Hindlimb muscle (tissue), 1 donor: ENCODE data around the gene PRDM11. TPM values are rescaled to one million over a fixed set of nuclear protein-coding genes. Genes with fewer than 3 reads are reported as not detected.

Experiments used
- DNase-seq: peaks from one replicate; pipeline ENCODE4 v3.0.0-alpha.2; 2013
- polyA plus RNA-seq: library from polyadenylated mRNA; unstranded; fragments of 120-200 nt; gene quantifications from one replicate; pipeline ENCODE4 v1.2.1, GENCODE V29; 2013; ENCODE audit not compliant: insufficient read length

PRDM11 gene
- polyA plus RNA-seq, 1 donor, result 29.4 TPM

GRCh38 chr11:45158210-45158731 is 11.8 kb downstream of the PRDM11 start:
- peak; percentile 54 for DNase-seq

DNA sequence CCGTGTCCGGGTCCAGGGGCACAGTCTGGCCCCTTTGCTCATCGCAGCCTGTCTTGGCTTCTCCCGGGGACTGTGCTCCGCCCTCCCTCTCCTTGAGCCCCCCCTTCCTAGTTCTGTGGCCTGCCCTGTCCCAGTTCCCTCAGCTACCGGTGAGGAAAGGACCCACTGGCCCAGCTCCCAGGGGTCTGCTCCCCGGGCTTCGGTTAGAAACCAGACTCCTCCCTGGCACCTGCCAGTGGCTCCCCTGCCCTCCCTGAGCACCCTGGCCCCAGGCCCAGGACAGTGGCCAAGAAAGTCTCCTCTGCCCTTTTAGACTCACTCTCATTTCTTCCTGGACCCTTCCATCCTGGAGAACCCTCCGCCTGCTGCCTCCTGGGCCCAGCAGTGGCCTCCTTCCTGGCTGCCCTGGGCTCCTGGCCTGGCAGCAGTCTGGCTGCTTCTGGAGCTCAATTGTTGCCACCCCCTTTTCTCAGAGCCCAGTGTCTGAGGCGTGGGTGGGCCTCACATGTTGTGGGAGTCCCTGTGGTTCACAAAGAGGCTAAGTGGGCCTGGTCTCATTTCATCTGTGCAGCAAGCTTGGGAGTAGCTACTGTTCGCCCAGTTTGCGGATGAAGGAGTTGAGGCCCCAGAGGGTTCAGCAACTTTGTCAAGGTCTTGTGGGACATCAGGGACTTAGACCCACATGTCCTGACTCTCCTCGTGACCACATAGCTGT is 12.6 kb downstream of the PRDM11 start:
- DNase-seq, result no peak

- DNase-seq, result no peak
Observed at GRCh38 chr11:45159781-45160365, 13.4 kb downstream of the PRDM11 start.

DNA sequence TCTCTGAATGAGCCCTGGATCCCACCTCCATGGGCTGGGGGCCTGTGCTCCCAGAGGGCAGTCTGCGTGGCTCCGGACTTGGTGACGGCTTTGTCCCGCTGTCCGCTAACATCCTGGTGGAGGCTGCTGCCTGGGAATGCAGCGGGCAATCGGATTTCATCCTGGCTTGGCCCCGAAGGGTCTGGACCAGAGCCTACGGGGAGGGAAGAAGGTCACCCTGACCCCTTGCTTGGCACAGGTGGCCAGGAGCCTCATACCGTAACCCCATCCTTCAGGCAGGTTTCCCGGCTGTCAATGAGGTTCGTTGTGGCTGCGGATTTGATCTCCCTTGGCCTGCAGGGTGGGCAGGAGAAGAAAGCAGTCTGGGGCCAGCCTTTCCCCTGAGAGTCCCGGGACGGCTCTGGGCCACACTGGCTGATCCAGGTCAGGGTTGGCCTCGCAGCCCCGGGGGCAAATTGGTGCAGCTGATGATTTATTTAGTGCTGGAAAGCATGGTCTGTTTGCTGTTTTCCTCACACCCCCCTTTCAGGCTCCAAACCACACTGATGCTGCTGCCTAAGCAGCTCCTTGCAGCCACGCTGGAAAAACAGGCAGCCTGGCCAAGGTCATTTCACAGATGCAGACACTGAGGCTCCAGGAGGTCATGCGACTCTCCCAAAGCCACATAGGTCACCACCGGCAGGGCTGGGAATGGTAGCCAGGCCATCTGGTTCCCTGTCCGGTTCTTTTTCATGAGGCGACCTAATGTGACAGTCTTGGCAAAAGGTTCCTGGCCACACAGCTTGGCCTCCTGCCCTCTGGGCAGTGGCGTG is 15.0 kb downstream of the PRDM11 start:
- DNase-seq, result no peak

GRCh38 chr11:45162064-45162375 is 15.6 kb downstream of the PRDM11 start:
- no peak for DNase-seq

GRCh38 chr11:45162916-45163879 is 16.8 kb downstream of the PRDM11 start:
- DNase-seq, result no peak

DNA sequence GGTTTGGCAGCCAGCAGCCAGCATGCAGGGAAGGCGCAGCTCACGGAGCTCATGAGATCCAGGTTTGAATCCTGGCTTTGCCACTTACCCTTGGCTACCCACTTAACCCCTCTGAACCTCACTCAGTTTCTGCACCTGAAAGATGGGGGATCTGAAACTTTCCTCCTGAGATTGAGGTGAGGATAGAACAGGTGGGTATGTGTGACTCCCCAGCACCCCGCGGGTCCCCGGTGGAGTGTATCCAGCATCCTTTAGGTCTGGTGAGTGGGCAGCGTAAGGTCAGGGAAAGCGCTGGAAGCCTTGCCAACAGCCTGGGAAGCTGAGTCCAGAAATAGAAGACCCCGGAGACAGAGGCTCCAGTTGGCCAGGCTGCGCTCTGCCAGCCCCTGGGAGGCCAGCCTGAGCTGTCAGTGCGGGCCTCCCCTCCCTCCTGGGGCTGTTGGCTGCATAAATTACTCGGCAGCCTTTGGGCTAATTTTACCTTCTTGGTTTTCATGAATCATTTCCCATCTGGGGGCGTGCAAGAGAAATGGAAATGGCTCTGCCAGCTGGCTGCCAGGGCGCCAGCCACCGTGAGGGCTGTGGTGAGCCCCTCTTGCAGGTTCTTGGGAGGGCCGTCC is 17.6 kb downstream of the PRDM11 start:
- no peak for DNase-seq

DNA sequence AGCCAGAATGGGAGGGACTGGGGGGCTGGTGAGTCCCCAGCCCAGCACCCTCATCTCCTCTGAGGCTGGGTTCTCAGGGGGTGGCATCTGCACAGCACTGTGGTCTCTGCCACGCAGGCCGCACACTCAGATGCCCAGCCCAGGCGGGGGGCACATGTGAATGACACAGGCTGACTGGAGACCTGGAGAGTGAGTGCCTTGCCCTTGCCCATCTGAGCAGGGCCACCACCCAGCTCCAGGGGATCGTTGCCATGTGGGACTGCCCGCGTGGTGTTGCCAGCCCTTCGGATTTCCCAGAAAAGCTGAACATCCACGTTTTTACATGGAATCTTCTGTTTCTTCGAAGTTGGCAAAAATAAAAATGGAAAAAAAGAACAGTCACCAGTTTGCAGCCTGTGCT is 18.9 kb downstream of the PRDM11 start:
- DNase-seq, result no peak

GRCh38 chr11:45165806-45166603 is 19.6 kb downstream of the PRDM11 start:
- DNase-seq, result no peak

- DNase-seq, result no peak
Observed at GRCh38 chr11:45166604-45166897, 20.1 kb downstream of the PRDM11 start.

- no peak for DNase-seq
Observed at GRCh38 chr11:45167283-45167682, 20.8 kb downstream of the PRDM11 start.

DNA sequence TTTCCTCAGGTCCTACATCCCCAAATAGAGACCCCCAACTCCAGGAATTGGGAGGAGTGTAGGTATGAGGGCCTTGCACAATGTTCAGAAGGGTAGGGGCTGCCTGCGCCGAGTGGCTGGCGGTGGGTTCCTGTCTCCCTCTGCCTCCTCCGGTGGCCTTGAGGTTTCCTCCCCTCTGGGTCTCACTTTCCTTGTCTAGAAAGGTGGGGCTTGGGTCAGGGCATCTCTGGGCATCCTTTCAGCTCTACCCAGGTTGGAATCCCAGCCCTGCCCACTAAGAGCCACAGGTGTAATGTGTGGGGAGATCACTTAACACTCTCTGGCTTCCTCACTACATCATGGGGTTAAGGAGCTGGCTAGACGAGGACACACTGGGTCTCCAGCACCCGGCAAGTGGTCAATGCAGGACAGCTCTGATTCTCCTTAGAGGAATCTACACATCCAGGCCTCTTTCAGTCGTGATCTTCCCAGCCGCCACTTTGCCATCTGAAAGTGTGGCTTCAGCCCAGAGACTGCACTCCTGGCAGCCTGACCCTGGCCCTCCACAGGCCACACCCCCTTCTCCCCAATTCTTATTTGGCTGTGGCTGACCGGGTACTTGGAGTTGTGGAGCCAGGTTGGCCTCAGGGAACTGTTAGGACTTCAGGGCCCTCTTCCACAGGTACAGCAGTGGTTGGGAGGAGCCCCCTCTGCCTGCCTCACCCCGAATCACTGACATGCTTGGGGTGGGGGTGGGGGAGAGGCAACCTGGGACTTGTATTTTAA is 22.1 kb downstream of the PRDM11 start:
- DNase-seq, result no peak

- no peak for DNase-seq
Observed at GRCh38 chr11:45169310-45170072, 23.1 kb downstream of the PRDM11 start.

DNA sequence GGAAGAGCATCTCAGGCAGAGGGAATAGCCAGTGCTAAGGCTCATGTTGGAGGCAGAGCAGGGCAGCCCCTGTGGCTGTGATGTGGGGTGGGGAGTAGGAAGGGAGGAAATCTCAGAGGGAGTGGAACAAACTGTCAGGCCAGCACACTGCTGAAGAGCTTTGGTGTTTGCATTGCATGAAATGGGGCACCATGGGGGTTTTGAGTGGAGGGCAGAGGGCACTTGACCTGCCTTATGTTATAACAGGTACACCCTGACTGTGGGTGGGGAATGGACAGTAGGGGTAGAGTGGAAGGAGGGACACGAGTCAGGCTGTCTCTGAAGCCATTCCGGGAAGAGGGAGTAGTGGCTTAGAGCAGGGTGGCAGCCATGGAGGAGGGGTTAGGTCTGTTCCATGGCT is 24.0 kb downstream of the PRDM11 start:
- no peak for DNase-seq

DNA sequence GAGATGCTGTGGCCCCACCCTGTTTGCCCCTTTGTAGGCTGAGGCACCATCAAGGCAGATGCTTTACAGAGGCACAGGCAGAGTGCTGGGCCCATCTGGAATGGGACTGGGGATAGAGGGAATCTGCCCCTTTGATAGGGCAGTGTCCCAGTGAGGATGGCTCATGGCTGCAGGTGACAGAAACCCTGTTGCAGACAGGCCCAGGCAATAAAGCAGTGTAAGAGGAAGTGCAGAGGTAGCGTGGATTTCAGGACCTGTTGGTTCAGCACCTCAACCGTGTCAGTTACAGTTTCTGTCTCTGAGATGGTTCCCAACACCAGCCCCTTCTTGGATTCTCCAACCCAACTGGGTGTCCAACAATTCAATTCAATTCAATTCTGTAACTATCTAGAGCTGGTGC is 25.1 kb downstream of the PRDM11 start:
- DNase-seq, result no peak

GRCh38 chr11:45173064-45173463 is 26.6 kb downstream of the PRDM11 start:
- DNase-seq, result no peak

- no peak for DNase-seq
Observed at GRCh38 chr11:45174168-45174835, 27.9 kb downstream of the PRDM11 start.

DNA sequence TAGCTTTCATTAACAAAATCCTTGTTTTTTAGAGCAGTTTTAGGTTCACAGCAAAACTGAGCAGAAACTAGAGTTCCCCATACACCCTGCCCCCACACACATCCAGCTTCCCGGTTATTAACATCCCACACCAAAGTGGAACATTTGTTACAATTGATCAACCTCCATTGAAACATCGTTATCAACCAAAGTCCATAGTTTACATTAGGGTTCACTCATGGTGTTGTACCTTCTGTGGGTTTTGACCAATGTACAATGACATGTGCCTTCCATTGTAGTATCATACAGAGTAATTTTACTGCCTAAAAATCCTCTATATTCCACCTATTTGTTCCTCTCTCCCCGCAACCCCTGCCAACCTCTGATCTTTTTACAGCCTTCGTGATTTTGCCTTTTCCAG is 28.5 kb downstream of the PRDM11 start:
- DNase-seq, result no peak

DNA sequence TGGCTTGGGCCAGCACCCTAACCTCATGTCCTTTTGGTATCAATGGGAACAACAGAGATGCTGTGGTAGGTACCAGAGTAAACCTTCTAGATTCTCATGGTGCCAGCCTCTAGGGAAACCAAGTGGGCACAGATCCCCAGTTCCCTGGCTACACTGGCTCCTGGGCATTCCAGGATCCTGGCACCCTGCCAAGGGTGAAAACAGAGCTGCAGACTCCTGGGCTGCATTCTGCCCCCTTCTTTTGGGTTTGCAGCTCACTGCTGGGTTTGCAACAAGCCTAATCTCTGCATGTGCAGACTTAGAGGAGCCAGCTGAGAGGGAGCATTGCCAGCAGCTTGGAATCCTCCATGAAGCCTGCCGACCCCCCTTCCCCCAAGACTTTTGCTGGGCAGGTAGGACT is 30.6 kb downstream of the PRDM11 start:
- DNase-seq, result no peak
